Lower lobe of right lung (tissue), 2 donors: Measurements from ENCODE around the gene KIF25. TPM values are rescaled to one million over a fixed set of nuclear protein-coding genes. Genes with fewer than 3 reads are reported as not detected.

Experiments used
- ATAC-seq, 2 donors: fragments of 200-7000 bp; cut with Tn5 transposase; one replicate each; pipeline ENCODE4 v1.9.1; 2020 to 2022; ENCODE audit warnings: mild to moderate bottlenecking in 2 of 2, moderate library complexity in 2 of 2
- DNase-seq: peaks from one replicate; pipeline ENCODE4 v3.0.0-alpha.2; 2020
- H3K27ac ChIP-seq: fragments of 200-600 bp; one replicate; pipeline ENCODE4 v1.8.0; 2022
- H3K27me3 ChIP-seq: fragments of 200-600 bp; one replicate; pipeline ENCODE4 v1.8.0; 2022; ENCODE audit warnings: low read depth
- H3K36me3 ChIP-seq: fragments of 200-600 bp; one replicate; pipeline ENCODE4 v1.8.0; 2022; ENCODE audit warnings: mild to moderate bottlenecking
- H3K4me1 ChIP-seq: fragments of 200-600 bp; one replicate; pipeline ENCODE4 v1.8.0; 2022
- H3K4me3 ChIP-seq: fragments of 200-600 bp; one replicate; pipeline ENCODE4 v1.8.0; 2022; ENCODE audit warnings: mild to moderate bottlenecking
- H3K9me3 ChIP-seq: fragments of 200-600 bp; one replicate; pipeline ENCODE4 v1.8.0; 2022
- intact Hi-C: fragments of 100-400 bp; cut with DNase I; formaldehyde crosslinking; loops from one replicate; pipeline ENCODE4 v1.11.0; 2022
- total RNA-seq: library from RNA; stranded (reverse); fragmentation: NEBNext Ultra II Directional; extraction: Animal tissue kit (Norgen Biotek cat#: 25700); gene quantifications from one replicate; pipeline ENCODE4 v1.2.1, GENCODE V29; 2021
- TF ChIP-seq, protein P1 (sequence below): fragments of 200-600 bp; IDR thresholded peaks from one replicate; pipeline ENCODE4 v1.8.0; 2022; ENCODE audit warnings: antibody characterized with exemption, mild to moderate bottlenecking
- donor health status: DM: no; HTN: yes; CAD: no; lungs with severe emphysema.

Gene KIF25
- total RNA-seq, 1 donor from 2014 or later = 0.56 TPM

- no peak overlapping the region for H3K4me3 ChIP-seq
- TF ChIP-seq, protein P1, sequence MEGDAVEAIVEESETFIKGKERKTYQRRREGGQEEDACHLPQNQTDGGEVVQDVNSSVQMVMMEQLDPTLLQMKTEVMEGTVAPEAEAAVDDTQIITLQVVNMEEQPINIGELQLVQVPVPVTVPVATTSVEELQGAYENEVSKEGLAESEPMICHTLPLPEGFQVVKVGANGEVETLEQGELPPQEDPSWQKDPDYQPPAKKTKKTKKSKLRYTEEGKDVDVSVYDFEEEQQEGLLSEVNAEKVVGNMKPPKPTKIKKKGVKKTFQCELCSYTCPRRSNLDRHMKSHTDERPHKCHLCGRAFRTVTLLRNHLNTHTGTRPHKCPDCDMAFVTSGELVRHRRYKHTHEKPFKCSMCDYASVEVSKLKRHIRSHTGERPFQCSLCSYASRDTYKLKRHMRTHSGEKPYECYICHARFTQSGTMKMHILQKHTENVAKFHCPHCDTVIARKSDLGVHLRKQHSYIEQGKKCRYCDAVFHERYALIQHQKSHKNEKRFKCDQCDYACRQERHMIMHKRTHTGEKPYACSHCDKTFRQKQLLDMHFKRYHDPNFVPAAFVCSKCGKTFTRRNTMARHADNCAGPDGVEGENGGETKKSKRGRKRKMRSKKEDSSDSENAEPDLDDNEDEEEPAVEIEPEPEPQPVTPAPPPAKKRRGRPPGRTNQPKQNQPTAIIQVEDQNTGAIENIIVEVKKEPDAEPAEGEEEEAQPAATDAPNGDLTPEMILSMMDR = no peak
- no peaks in the 10 kb centered on the region for H3K4me1 ChIP-seq
- no peak for ATAC-seq
- no peak for DNase-seq
- H3K27ac ChIP-seq = no peak overlapping the region
- intact Hi-C loops = no loop called here
- H3K27me3 ChIP-seq = no peaks in the 10 kb centered on the region
- H3K36me3 ChIP-seq = no peaks in the 10 kb centered on the region
- H3K9me3 ChIP-seq = no peaks in the 10 kb centered on the region
These were observed 73.3 kb downstream of the KIF25 start for GRCh38 chr6:168070804-168071203.

GRCh38 chr6:168071620-168072019 lies 74.1 kb downstream of the KIF25 start:
- H3K4me3 ChIP-seq = no peak overlapping the region
- H3K27ac ChIP-seq = no peak overlapping the region
- no peaks in the 10 kb centered on the region for H3K36me3 ChIP-seq
- DNase-seq (no peak), ATAC-seq (no peak)
- no peaks in the 10 kb centered on the region for H3K9me3 ChIP-seq
- no peaks in the 10 kb centered on the region for H3K27me3 ChIP-seq
- intact Hi-C loops = no loop called here
- TF ChIP-seq, protein P1 = no peak
- H3K4me1 ChIP-seq = no peaks in the 10 kb centered on the region

- Histone ChIP-seq H3K9me3 (no peaks in the 10 kb centered on the region), H3K4me3 (no peak overlapping the region), H3K36me3 (no peaks in the 10 kb centered on the region), H3K27ac (no peak overlapping the region), H3K27me3 (no peaks in the 10 kb centered on the region), H3K4me1 (no peaks in the 10 kb centered on the region)
- TF ChIP-seq, protein P1 = no peak
- ATAC-seq (no peak), DNase-seq (no peak)
- intact Hi-C loops = no loop called here
These were observed 74.8 kb downstream of the KIF25 start for GRCh38 chr6:168072261-168072660.

- Histone ChIP-seq H3K9me3 (no peaks in the 10 kb centered on the region), H3K4me3 (no peak overlapping the region), H3K27ac (no peak overlapping the region), H3K27me3 (no peaks in the 10 kb centered on the region), H3K36me3 (no peaks in the 10 kb centered on the region), H3K4me1 (no peaks in the 10 kb centered on the region)
- no peak for DNase-seq
- intact Hi-C loops = no loop called here
- TF ChIP-seq, protein P1 = no peak
- ATAC-seq = no peak
These were observed 75.3 kb downstream of the KIF25 start for GRCh38 chr6:168072730-168073129.

DNA sequence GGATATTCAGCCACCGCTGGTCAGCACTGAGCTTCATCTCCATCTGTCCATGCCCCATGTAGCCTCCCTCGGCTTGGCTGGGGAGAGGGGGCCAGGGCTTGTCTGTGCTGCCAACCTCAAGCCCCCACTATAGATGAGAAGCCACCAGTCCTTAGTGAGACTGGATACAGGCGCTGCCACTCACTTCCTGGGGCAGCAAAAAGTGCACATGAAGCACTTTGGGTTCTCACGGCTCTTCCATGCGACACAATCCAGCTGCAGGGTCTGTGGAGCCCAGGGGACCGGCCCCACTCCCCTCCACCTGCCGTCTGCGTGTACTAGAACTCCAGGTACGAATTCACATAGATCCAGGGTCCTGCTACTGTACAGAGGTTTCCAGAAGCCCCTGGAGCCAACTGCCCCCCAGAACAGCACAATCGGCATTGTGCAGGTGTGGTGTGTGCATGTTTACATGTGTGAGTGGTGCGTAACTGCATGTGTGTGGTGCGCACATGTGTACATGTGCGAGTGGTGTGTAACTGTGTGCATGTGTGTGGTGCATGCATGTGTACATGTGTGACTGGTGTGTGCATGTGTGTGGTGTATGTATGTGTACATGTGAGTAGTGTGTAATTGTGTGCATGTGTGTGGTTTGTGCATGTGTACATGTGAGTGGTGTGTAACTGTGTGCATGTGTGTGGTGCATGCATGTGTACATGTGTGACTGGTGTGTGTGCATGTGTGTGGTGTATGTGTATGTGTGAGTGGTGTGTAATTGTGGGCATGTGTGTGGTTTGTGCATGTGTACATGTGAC lies 76.7 kb downstream of the KIF25 start:
- H3K4me1 ChIP-seq = no peaks in the 10 kb centered on the region
- H3K27me3 ChIP-seq = no peaks in the 10 kb centered on the region
- no peak overlapping the region for H3K4me3 ChIP-seq
- DNase-seq (no peak), ATAC-seq (no peak)
- TF ChIP-seq, protein P1 = no peak
- no peaks in the 10 kb centered on the region for H3K9me3 ChIP-seq
- no peaks in the 10 kb centered on the region for H3K36me3 ChIP-seq
- no peak overlapping the region for H3K27ac ChIP-seq
- intact Hi-C loops = no loop called here
